Stimulated activated effector memory CD8-positive, alpha-beta T cell treated with anti-CD3 and anti-CD28 coated beads, Interleukin-12 subunit alpha, Interleukin-12 subunit beta, amount 100 ng/mL, for 72 hours (primary cell): ENCODE data around the gene PANX3.
A peak's percentile ranks its signal among the peaks of the same experiment; 100 is the strongest.

ENCODE experiments used
- ATAC-seq: fragments of 150-1000 bp; cut with Tn5 transposase; 2 replicates; pipeline ENCODE4 v1.10.0; 2021
- DNase-seq, 2 donors: peaks; one replicate each; pipeline ENCODE4 v3.0.0; 2021 to 2022; ENCODE audit warnings: low spot score in 2 of 2
- H3K27ac Mint-ChIP-seq: one replicate; pipeline ENCODE4 v1.8.0; 2022; ENCODE audit warnings: mild to moderate bottlenecking, mixed read lengths
- H3K36me3 Mint-ChIP-seq: one replicate; pipeline ENCODE4 v1.8.0; 2022; ENCODE audit warnings: mild to moderate bottlenecking, mixed read lengths
- H3K4me1 Mint-ChIP-seq: one replicate; pipeline ENCODE4 v1.8.0; 2022; ENCODE audit warnings: mixed read lengths
- H3K4me3 Mint-ChIP-seq: one replicate; pipeline ENCODE4 v1.8.0; 2022; ENCODE audit warnings: mild to moderate bottlenecking, mixed read lengths
- H3K9me3 Mint-ChIP-seq: one replicate; pipeline ENCODE4 v1.8.0; 2022; ENCODE audit warnings: mixed read lengths

The PANX3 gene

GRCh38 chr11:124611064-124611463 is at the start of gene PANX3:
PANX3 (plus strand) TSS chr11:124611428; CDS start chr11:124611557, 129 bp downstream.
- peak within 1 kb of the TSS; percentile 79 for H3K27ac Mint-ChIP-seq
- H3K9me3 Mint-ChIP-seq: no peaks in the 10 kb centered on the region
- no peaks in the 10 kb centered on the region for H3K36me3 Mint-ChIP-seq
- H3K4me1 Mint-ChIP-seq: no peaks in the 10 kb centered on the region
- DNase-seq (no peak), ATAC-seq (no peak)
- no peak within 1 kb of the TSS for H3K4me3 Mint-ChIP-seq

GRCh38 chr11:124569697-124570096 is 41.5 kb upstream of the PANX3 start, which contains the start of gene OR8A1:
OR8A1 (plus strand) TSS chr11:124569997; CDS start chr11:124570120, 123 bp downstream.
- Mint-ChIP-seq H3K27ac (no peak within 1 kb of the TSS), H3K36me3 (no peaks in the 10 kb centered on the region), H3K4me1 (no peaks in the 10 kb centered on the region), H3K4me3 (no peak within 1 kb of the TSS), H3K9me3 (no peaks in the 10 kb centered on the region)
- DNase-seq (no peak), ATAC-seq (no peak)

GRCh38 chr11:124570160-124570559 is 41.1 kb upstream of the PANX3 start:
- Mint-ChIP-seq H3K36me3 (no peaks in the 10 kb centered on the region), H3K9me3 (no peaks in the 10 kb centered on the region), H3K27ac (no peak overlapping the region), H3K4me1 (no peaks in the 10 kb centered on the region), H3K4me3 (no peak overlapping the region)
- no peak for DNase-seq
- peak; percentile 13 for ATAC-seq

GRCh38 chr11:124577716-124578427 is 33.4 kb upstream of the PANX3 start:
- DNase-seq (no peak), ATAC-seq (no peak)
- H3K4me3 Mint-ChIP-seq: no peak overlapping the region
- no peak overlapping the region for H3K27ac Mint-ChIP-seq
- no peaks in the 10 kb centered on the region for H3K36me3 Mint-ChIP-seq
- H3K4me1 Mint-ChIP-seq: no peaks in the 10 kb centered on the region
- no peaks in the 10 kb centered on the region for H3K9me3 Mint-ChIP-seq

- Mint-ChIP-seq H3K9me3 (no peaks in the 10 kb centered on the region), H3K27ac (no peak overlapping the region), H3K4me3 (no peak overlapping the region), H3K36me3 (no peaks in the 10 kb centered on the region), H3K4me1 (no peaks in the 10 kb centered on the region)
- DNase-seq (no peak), ATAC-seq (no peak)
Measured at GRCh38 chr11:124578761-124579160, 32.5 kb upstream of the PANX3 start.

- no peaks in the 10 kb centered on the region for H3K4me1 Mint-ChIP-seq
- no peak overlapping the region for H3K27ac Mint-ChIP-seq
- no peaks in the 10 kb centered on the region for H3K9me3 Mint-ChIP-seq
- ATAC-seq (no peak), DNase-seq (no peak)
- H3K36me3 Mint-ChIP-seq: no peaks in the 10 kb centered on the region
- no peak overlapping the region for H3K4me3 Mint-ChIP-seq
Measured at GRCh38 chr11:124581817-124582216, 29.4 kb upstream of the PANX3 start.

- no peak overlapping the region for H3K4me3 Mint-ChIP-seq
- ATAC-seq (no peak), DNase-seq (no peak)
- no peaks in the 10 kb centered on the region for H3K4me1 Mint-ChIP-seq
- no peaks in the 10 kb centered on the region for H3K36me3 Mint-ChIP-seq
- no peak overlapping the region for H3K27ac Mint-ChIP-seq
- H3K9me3 Mint-ChIP-seq: no peaks in the 10 kb centered on the region
Measured at GRCh38 chr11:124582565-124582964, 28.7 kb upstream of the PANX3 start.

- Mint-ChIP-seq H3K36me3 (no peaks in the 10 kb centered on the region), H3K9me3 (no peaks in the 10 kb centered on the region), H3K4me1 (no peaks in the 10 kb centered on the region), H3K27ac (no peak overlapping the region), H3K4me3 (no peak overlapping the region)
- no peak for DNase-seq
- ATAC-seq: no peak
Measured at GRCh38 chr11:124583781-124584180, 27.4 kb upstream of the PANX3 start.

- H3K4me3 Mint-ChIP-seq: no peak overlapping the region
- H3K27ac Mint-ChIP-seq: no peak overlapping the region
- no peaks in the 10 kb centered on the region for H3K36me3 Mint-ChIP-seq
Measured at GRCh38 chr11:124584681-124585372, 26.4 kb upstream of the PANX3 start.

GRCh38 chr11:124586238-124586860 is 24.9 kb upstream of the PANX3 start:
- ATAC-seq (no peak), DNase-seq (peak; percentile 18 to 52)
- no peak overlapping the region for H3K27ac Mint-ChIP-seq
- H3K4me1 Mint-ChIP-seq: no peaks in the 10 kb centered on the region
- H3K4me3 Mint-ChIP-seq: no peak overlapping the region
- H3K36me3 Mint-ChIP-seq: no peaks in the 10 kb centered on the region
- H3K9me3 Mint-ChIP-seq: no peaks in the 10 kb centered on the region

More at GRCh38 chr11:124584681-124585372, 26.4 kb upstream of the PANX3 start:
- no peaks in the 10 kb centered on the region for H3K9me3 Mint-ChIP-seq
- no peak for DNase-seq
- ATAC-seq: peak; percentile 16
- H3K4me1 Mint-ChIP-seq: no peaks in the 10 kb centered on the region

GRCh38 chr11:124591430-124591829 is 19.8 kb upstream of the PANX3 start:
- H3K4me1 Mint-ChIP-seq: no peaks in the 10 kb centered on the region
- ATAC-seq (no peak), DNase-seq (no peak)
- H3K36me3 Mint-ChIP-seq: no peaks in the 10 kb centered on the region
- no peak overlapping the region for H3K27ac Mint-ChIP-seq
- no peaks in the 10 kb centered on the region for H3K9me3 Mint-ChIP-seq
- H3K4me3 Mint-ChIP-seq: no peak overlapping the region

GRCh38 chr11:124592627-124593026 is 18.6 kb upstream of the PANX3 start:
- Mint-ChIP-seq H3K9me3 (no peaks in the 10 kb centered on the region), H3K36me3 (no peaks in the 10 kb centered on the region), H3K27ac (no peak overlapping the region), H3K4me3 (no peak overlapping the region), H3K4me1 (no peaks in the 10 kb centered on the region)
- no peak for ATAC-seq
- DNase-seq: no peak

- H3K4me1 Mint-ChIP-seq: no peaks in the 10 kb centered on the region
- no peak overlapping the region for H3K4me3 Mint-ChIP-seq
Measured at GRCh38 chr11:124595302-124595701, 15.9 kb upstream of the PANX3 start.

GRCh38 chr11:124597626-124598025 is 13.6 kb upstream of the PANX3 start:
- Mint-ChIP-seq H3K27ac (no peak overlapping the region), H3K4me3 (no peak overlapping the region), H3K36me3 (no peaks in the 10 kb centered on the region), H3K9me3 (no peaks in the 10 kb centered on the region), H3K4me1 (no peaks in the 10 kb centered on the region)
- ATAC-seq: no peak
- DNase-seq: no peak

More at GRCh38 chr11:124595302-124595701, 15.9 kb upstream of the PANX3 start:
- Mint-ChIP-seq H3K9me3 (no peaks in the 10 kb centered on the region), H3K36me3 (no peaks in the 10 kb centered on the region), H3K27ac (no peak overlapping the region)
- ATAC-seq: no peak
- DNase-seq: no peak

- no peaks in the 10 kb centered on the region for H3K9me3 Mint-ChIP-seq
- ATAC-seq (no peak), DNase-seq (no peak)
- H3K4me1 Mint-ChIP-seq: no peaks in the 10 kb centered on the region
- H3K27ac Mint-ChIP-seq: no peak overlapping the region
- H3K4me3 Mint-ChIP-seq: no peak overlapping the region
- no peaks in the 10 kb centered on the region for H3K36me3 Mint-ChIP-seq
Measured at GRCh38 chr11:124600621-124601320, 10.5 kb upstream of the PANX3 start.
